Endothelial cell of umbilical vein (primary cell): ENCODE measurements around the gene GALNT10. TPM values are rescaled to one million over a fixed set of nuclear protein-coding genes. Genes with fewer than 3 reads are reported as not detected.

Source experiments
- BruUV-seq: library from RNA; stranded (reverse); fragments of 400-500 nt; replicated peaks from 2 replicates; lab custom pipeline; 2021; lab: Mats Ljungman, UMichigan
- CTCF ChIA-PET: fragments of 300-600, 350-600 bp; sonication (Branson Sonifier 250); formaldehyde crosslinking; loops from one replicate; lab custom pipeline; 2021; ENCODE audit warnings: antibody characterized with exemption, inconsistent platforms; lab: Charles Lee
- POLR2A ChIA-PET: fragments of 300-600, 350-600 bp; sonication (Branson Sonifier 250); formaldehyde crosslinking; loops from one replicate; lab custom pipeline; 2021; ENCODE audit warnings: antibody characterized with exemption, inconsistent platforms; lab: Charles Lee
- DNase-seq: peaks from one replicate; pipeline ENCODE4 v3.0.0-alpha.2; 2011; ENCODE audit warnings: low read depth, low spot score
- FAIRE-seq: peaks from 2 replicates; lab custom pipeline; 2011; peaks lifted over from hg19 to GRCh38; lab: Jason Lieb, UNC
- H2AFZ ChIP-seq: 2 replicates; pipeline ENCODE4 v1.6.0; 2012; ENCODE audit warnings: low read depth, low read length, control low read depth, inconsistent platforms
- H3K27ac ChIP-seq: 2 replicates; pipeline ENCODE4 v1.5.1; 2011; ENCODE audit warnings: low read depth, mild to moderate bottlenecking, control low read depth, low read length, moderate library complexity; ENCODE audit not compliant: insufficient read depth
- H3K27me3 ChIP-seq, 2 experiments: 2 replicates each; pipeline versions ENCODE4 v1.6.0 to v1.6.1; 2011; ENCODE audit warnings: low read length in 2 of 2, mixed read lengths in 1 of 2; ENCODE audit not compliant: control insufficient read depth in 2 of 2, insufficient read depth in 2 of 2
- H3K36me3 ChIP-seq, 2 experiments: 2 replicates in 1 of 2; 3 replicates in 1 of 2; pipeline ENCODE4 v1.5.1; 2011; ENCODE audit warnings: low read length in 2 of 2, mild to moderate bottlenecking in 1 of 2, moderate library complexity in 1 of 2; ENCODE audit not compliant: control insufficient read depth in 2 of 2, insufficient read depth in 2 of 2; ENCODE audit errors: extremely low read depth in 1 of 2
- H3K4me1 ChIP-seq: 3 replicates; pipeline ENCODE4 v1.5.1; 2011; ENCODE audit warnings: mild to moderate bottlenecking, low read length; ENCODE audit not compliant: control insufficient read depth, insufficient read depth; ENCODE audit errors: extremely low read depth
- H3K4me2 ChIP-seq: 2 replicates; pipeline ENCODE4 v1.6.1; 2011; ENCODE audit warnings: low read length, control low read depth, mixed read lengths; ENCODE audit not compliant: insufficient read depth
- H3K4me3 ChIP-seq, 3 experiments: fragments of 200-600 bp in 1 of 3; sonication (generic), shearing (Covaris generic) in 1 of 3; replicated peaks in 1 of 3; 2 replicates each; pipeline ENCODE4 v1.5.1; 2011 to 2016; ENCODE audit warnings: control low read depth in 3 of 3, low read length in 3 of 3, mild to moderate bottlenecking in 2 of 3, inconsistent platforms in 1 of 3, low read depth in 1 of 3, moderate library complexity in 1 of 3; ENCODE audit not compliant: insufficient read depth in 1 of 3
- H3K79me2 ChIP-seq: 2 replicates; pipeline ENCODE4 v1.6.0; 2012; ENCODE audit warnings: low read length, inconsistent platforms; ENCODE audit not compliant: control insufficient read depth, insufficient read depth
- H3K9ac ChIP-seq: replicated peaks from 2 replicates; pipeline ENCODE3; 2011; ENCODE audit warnings: low read length, control low read depth; ENCODE audit not compliant: insufficient read depth; ENCODE audit errors: extremely low read depth
- H3K9me1 ChIP-seq: replicated peaks from 3 replicates; pipeline ENCODE4 v1.6.0; 2011; ENCODE audit warnings: mild to moderate bottlenecking, low read length; ENCODE audit not compliant: control insufficient read depth, insufficient read depth; ENCODE audit errors: extremely low read depth
- H3K9me3 ChIP-seq: replicated peaks from 2 replicates; pipeline ENCODE4 v1.5.1; 2012; ENCODE audit warnings: low read length, inconsistent platforms; ENCODE audit not compliant: control insufficient read depth, insufficient read depth
- H4K20me1 ChIP-seq: replicated peaks from 2 replicates; pipeline ENCODE3; 2011; ENCODE audit warnings: mild to moderate bottlenecking, low read length; ENCODE audit not compliant: control insufficient read depth, insufficient read depth; ENCODE audit errors: extremely low read depth
- EZH2 ChIP-seq: IDR thresholded peaks from 2 replicates; pipeline ENCODE4 v1.6.1; 2012; ENCODE audit warnings: borderline replicate concordance, low read depth, mild to moderate bottlenecking, moderate library complexity, low read length, inconsistent platforms; ENCODE audit not compliant: severe bottlenecking
- FOS ChIP-seq: IDR thresholded peaks from 2 replicates; pipeline ENCODE4 v1.6.1; 2011; ENCODE audit warnings: mild to moderate bottlenecking, low read length, moderate library complexity, borderline replicate concordance; ENCODE audit not compliant: insufficient read depth
- JUN ChIP-seq: IDR thresholded peaks from 2 replicates; pipeline ENCODE4 v1.6.1; 2011; ENCODE audit warnings: borderline replicate concordance, low read depth; ENCODE audit not compliant: insufficient read length, insufficient read depth
- MYC ChIP-seq: IDR thresholded peaks from one replicate; pipeline ENCODE4 v1.6.1; 2011; ENCODE audit warnings: mild to moderate bottlenecking, low read depth, low read length
- POLR2A ChIP-seq: IDR thresholded peaks from 2 replicates; pipeline ENCODE4 v1.6.1; 2012; ENCODE audit warnings: low read depth, mild to moderate bottlenecking, control low read depth, low read length
- dilution Hi-C: fragments of 300-500 bp; cut with MboI; formaldehyde crosslinking; loops from one replicate; pipeline ENCODE4 v1.15.0; 2019; ENCODE audit warnings: low sequenced_read_pairs; ENCODE audit not compliant: extremely low pct_ligation_motif_present
- intact Hi-C: fragments of 100-400 bp; cut with micrococcal nuclease; formaldehyde crosslinking; loops from one replicate; pipeline ENCODE4 v1.10.0; 2022
- polyA plus RNA-seq, 4 experiments: library from polyadenylated mRNA; depleted of rRNA in 3 of 4; stranded (reverse) in 3 of 4; unstranded in 1 of 4; fragments of >200 nt; gene quantifications; 2 replicates each; pipeline versions ENCODE4 v1.2.1 to v1.2.3, GENCODE V29; 2011 to 2012; ENCODE audit warnings: missing spikeins in 1 of 4
- total RNA-seq: library from RNA; stranded (reverse); gene quantifications from 2 replicates; pipeline ENCODE4 v1.2.3, GENCODE V29; 2021
- TF ChIP-seq, protein P1 (sequence below), 2 donors: IDR thresholded peaks; 1 replicate in 1 of 2; 2 replicates in 1 of 2; pipeline ENCODE4 v1.5.1; 2011; ENCODE audit warnings: low read length in 2 of 2, mild to moderate bottlenecking in 2 of 2, moderate library complexity in 2 of 2, control low read depth in 1 of 2, inconsistent platforms in 1 of 2, low read depth in 1 of 2; ENCODE audit not compliant: insufficient read depth in 1 of 2; ENCODE audit errors: extremely low read depth in 1 of 2

Gene GALNT10
- total and polyA plus RNA-seq, 2 donors (not counting 3 experiments of a cell fraction or from before 2014, with no cell fraction given): 70.2 to 77.6 TPM

GRCh38 chr5:154375329-154376008 is 184.9 kb downstream of the GALNT10 start:
- intact Hi-C loops (no loop called here), dilution Hi-C loops (no loop called here)
- Histone ChIP-seq H3K9me3 (no peaks in the 10 kb centered on the region), H3K4me2 (no peak overlapping the region), H3K27me3 (no peaks in the 10 kb centered on the region), H2AFZ (no peak overlapping the region), H4K20me1 (no peaks in the 10 kb centered on the region), H3K4me1 (no peaks in the 10 kb centered on the region), H3K36me3 (peaks cover 8 to 25% of the 10 kb centered on the region in 2 experiments), H3K9ac (no peak overlapping the region), H3K79me2 (no peaks in the 10 kb centered on the region), H3K27ac (no peak overlapping the region), H3K4me3 (no peak overlapping the region), H3K9me1 (no peaks in the 10 kb centered on the region)
- DNase-seq (no peak), FAIRE-seq (no peak)
- ChIA-PET CTCF (no interaction called here), POLR2A (no interaction called here)
- TF ChIP-seq EZH2 (no peak), POLR2A (no peak), FOS (no peak), JUN (no peak), MYC (no peak)
- TF ChIP-seq, protein P1, sequence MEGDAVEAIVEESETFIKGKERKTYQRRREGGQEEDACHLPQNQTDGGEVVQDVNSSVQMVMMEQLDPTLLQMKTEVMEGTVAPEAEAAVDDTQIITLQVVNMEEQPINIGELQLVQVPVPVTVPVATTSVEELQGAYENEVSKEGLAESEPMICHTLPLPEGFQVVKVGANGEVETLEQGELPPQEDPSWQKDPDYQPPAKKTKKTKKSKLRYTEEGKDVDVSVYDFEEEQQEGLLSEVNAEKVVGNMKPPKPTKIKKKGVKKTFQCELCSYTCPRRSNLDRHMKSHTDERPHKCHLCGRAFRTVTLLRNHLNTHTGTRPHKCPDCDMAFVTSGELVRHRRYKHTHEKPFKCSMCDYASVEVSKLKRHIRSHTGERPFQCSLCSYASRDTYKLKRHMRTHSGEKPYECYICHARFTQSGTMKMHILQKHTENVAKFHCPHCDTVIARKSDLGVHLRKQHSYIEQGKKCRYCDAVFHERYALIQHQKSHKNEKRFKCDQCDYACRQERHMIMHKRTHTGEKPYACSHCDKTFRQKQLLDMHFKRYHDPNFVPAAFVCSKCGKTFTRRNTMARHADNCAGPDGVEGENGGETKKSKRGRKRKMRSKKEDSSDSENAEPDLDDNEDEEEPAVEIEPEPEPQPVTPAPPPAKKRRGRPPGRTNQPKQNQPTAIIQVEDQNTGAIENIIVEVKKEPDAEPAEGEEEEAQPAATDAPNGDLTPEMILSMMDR (IDR thresholded peaks at IDR 0.05; ENCODE audit: extremely low read depth in 1 of 2, insufficient read depth in 1 of 2, low read depth in 1 of 2, low read length in 2 of 2): no peak
- no TSS peak for BruUV-seq
